OCI-LY7 (cell line): ENCODE data around the gene IRX6.

Experiments used
- EZH2phosphoT487 ChIP-seq: fragments of 200-600 bp; sonication (generic); IDR thresholded peaks from 2 replicates; pipeline ENCODE4 v1.6.1; 2018; ENCODE audit warnings: low read depth, borderline replicate concordance, mild to moderate bottlenecking, mixed run types, antibody characterized with exemption, low read length, moderate library complexity, mixed read lengths
- TF ChIP-seq, protein P1 (sequence below): fragments of 200-600 bp; sonication (generic); conservative IDR thresholded peaks from 2 replicates; pipeline ENCODE4 v1.5.1; 2014; ENCODE audit warnings: mild to moderate bottlenecking, antibody characterized with exemption, low read length, moderate library complexity, mixed read lengths

DNA sequence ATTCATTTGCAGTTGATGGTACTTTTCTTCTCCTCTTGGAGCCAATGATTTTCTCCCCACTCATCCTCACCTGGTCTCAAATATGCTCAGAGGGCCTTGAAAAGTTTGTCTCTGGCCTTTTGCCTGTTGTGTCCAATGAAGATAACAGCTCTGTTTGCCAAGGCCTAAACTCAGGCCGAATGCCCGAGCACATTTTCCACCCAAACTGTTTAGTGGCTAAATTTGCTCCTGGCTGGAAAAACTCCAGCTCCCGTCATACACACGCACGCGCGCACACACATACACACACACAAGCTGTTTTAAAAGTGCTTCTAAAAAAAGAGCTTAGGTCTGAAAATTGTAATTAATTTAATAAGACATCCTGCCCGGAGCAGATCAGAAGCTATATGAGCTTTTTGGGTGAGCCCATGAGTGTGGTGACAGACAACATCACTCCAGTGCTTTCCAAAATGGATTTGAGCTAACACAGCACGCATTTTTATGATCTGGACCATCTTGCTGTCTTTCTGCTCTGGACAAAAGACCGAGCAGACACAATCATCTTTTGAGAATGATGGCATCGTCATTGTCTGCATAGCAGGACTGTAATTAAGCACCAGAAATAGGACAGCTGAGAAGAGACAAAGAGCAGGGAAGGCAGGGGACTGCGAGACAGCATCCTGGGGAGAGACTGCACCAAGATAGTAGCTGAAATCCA is 48.9 kb downstream of the IRX6 start:
- TF ChIP-seq, protein P1, sequence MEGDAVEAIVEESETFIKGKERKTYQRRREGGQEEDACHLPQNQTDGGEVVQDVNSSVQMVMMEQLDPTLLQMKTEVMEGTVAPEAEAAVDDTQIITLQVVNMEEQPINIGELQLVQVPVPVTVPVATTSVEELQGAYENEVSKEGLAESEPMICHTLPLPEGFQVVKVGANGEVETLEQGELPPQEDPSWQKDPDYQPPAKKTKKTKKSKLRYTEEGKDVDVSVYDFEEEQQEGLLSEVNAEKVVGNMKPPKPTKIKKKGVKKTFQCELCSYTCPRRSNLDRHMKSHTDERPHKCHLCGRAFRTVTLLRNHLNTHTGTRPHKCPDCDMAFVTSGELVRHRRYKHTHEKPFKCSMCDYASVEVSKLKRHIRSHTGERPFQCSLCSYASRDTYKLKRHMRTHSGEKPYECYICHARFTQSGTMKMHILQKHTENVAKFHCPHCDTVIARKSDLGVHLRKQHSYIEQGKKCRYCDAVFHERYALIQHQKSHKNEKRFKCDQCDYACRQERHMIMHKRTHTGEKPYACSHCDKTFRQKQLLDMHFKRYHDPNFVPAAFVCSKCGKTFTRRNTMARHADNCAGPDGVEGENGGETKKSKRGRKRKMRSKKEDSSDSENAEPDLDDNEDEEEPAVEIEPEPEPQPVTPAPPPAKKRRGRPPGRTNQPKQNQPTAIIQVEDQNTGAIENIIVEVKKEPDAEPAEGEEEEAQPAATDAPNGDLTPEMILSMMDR: no peak
- no peak for TF ChIP-seq EZH2phosphoT487
